Daoy (cell line): ENCODE measurements around the gene TMEM175. TPM values are rescaled to one million over a fixed set of nuclear protein-coding genes. Genes with fewer than 3 reads are reported as not detected.

Experiments used
- DNase-seq: peaks from one replicate; pipeline ENCODE4 v3.0.0-alpha.2; 2015; ENCODE audit warnings: low read depth
- total RNA-seq: library from RNA; depleted of rRNA; stranded (reverse); fragments of >200 nt; shearing (Covaris generic); gene quantifications from 2 replicates; pipeline ENCODE4 v1.2.3, GENCODE V29; 2014

TMEM175 gene
- total RNA-seq, 1 experiment from 2014 or later: 12.0 TPM

- no peak for DNase-seq
Observed at GRCh38 chr4:946517-947471, 14.5 kb downstream of the TMEM175 start.

- DNase-seq: no peak
Observed at GRCh38 chr4:947491-947971, 15.3 kb downstream of the TMEM175 start.

GRCh38 chr4:948101-948935, 16.1 kb downstream of the TMEM175 start:
- no peak for DNase-seq

- DNase-seq: no peak
Observed at GRCh38 chr4:948936-949300, 16.7 kb downstream of the TMEM175 start.

- DNase-seq: no peak
Observed at GRCh38 chr4:949656-950055, 17.4 kb downstream of the TMEM175 start.

- DNase-seq: no peak
Observed at GRCh38 chr4:950136-951020, 18.1 kb downstream of the TMEM175 start.

GRCh38 chr4:951186-951585, 18.9 kb downstream of the TMEM175 start:
- no peak for DNase-seq

GRCh38 chr4:951594-952468, 19.6 kb downstream of the TMEM175 start:
- no peak for DNase-seq

GRCh38 chr4:952881-953573, 20.8 kb downstream of the TMEM175 start:
- no peak for DNase-seq

- DNase-seq: peak; percentile 1
Observed at GRCh38 chr4:953574-953915, 21.3 kb downstream of the TMEM175 start.

- DNase-seq: peak; percentile 1
Observed at GRCh38 chr4:954211-955020, 22.2 kb downstream of the TMEM175 start.

- peak; percentile 2 for DNase-seq
Observed at GRCh38 chr4:955161-955921, 23.1 kb downstream of the TMEM175 start.

GRCh38 chr4:955931-956381, 23.7 kb downstream of the TMEM175 start:
- DNase-seq: peak; percentile 1

- no peak for DNase-seq
Observed at GRCh38 chr4:956531-957230, 24.4 kb downstream of the TMEM175 start.

GRCh38 chr4:957231-957580, 24.9 kb downstream of the TMEM175 start:
- peak; percentile 1 for DNase-seq

GRCh38 chr4:957581-958313, 25.5 kb downstream of the TMEM175 start:
- DNase-seq: no peak

- DNase-seq: no peak
Observed at GRCh38 chr4:958314-958665, 26.0 kb downstream of the TMEM175 start.
